GM12878 (cell line): ENCODE measurements around the gene HCN3. TPM values are rescaled to one million over a fixed set of nuclear protein-coding genes. Genes with fewer than 3 reads are reported as not detected.
A peak's percentile ranks its signal among the peaks of the same experiment; 100 is the strongest.

Experiments
- CBX3 ChIP-seq: fragments of 200-600 bp; sonication (generic); IDR thresholded peaks from 2 replicates; pipeline ENCODE4 v1.6.1; 2016; ENCODE audit warnings: low read depth, borderline replicate concordance
- EGR1 ChIP-seq, 2 experiments: IDR thresholded peaks; 1 replicate in 1 of 2; 2 replicates in 1 of 2; pipeline ENCODE4 v1.6.1; 2011 to 2012; ENCODE audit warnings: low read depth in 2 of 2, low read length in 2 of 2, borderline replicate concordance in 1 of 2, mild to moderate bottlenecking in 1 of 2, moderate library complexity in 1 of 2
- MTA3 ChIP-seq: IDR thresholded peaks from 2 replicates; pipeline ENCODE4 v1.6.1; 2012; ENCODE audit warnings: low read length, inconsistent platforms, borderline replicate concordance
- NFYA ChIP-seq: IDR thresholded peaks from 2 replicates; pipeline ENCODE4 v1.6.1; 2011; ENCODE audit warnings: low read depth, mild to moderate bottlenecking, low read length, improper control_type of control experiment, borderline replicate concordance
- NRF1 ChIP-seq: conservative IDR thresholded peaks from 2 replicates; pipeline ENCODE4 v1.6.1; 2011; ENCODE audit warnings: mild to moderate bottlenecking, low read depth, low read length, improper control_type of control experiment
- PBX3 ChIP-seq: IDR thresholded peaks from 2 replicates; pipeline ENCODE4 v1.6.1; 2011; ENCODE audit warnings: mild to moderate bottlenecking, low read depth, low read length, moderate library complexity; ENCODE audit not compliant: insufficient replicate concordance
- PKNOX1 ChIP-seq: fragments of 450-650 bp; IDR thresholded peaks from 2 replicates; pipeline ENCODE4 v1.6.1; 2016; ENCODE audit warnings: mild to moderate bottlenecking
- POLR2AphosphoS2 ChIP-seq: IDR thresholded peaks from 2 replicates; pipeline ENCODE4 v1.6.1; 2011; ENCODE audit warnings: low read depth, mild to moderate bottlenecking, low read length, improper control_type of control experiment, moderate library complexity
- RB1 ChIP-seq: fragments of 450-650 bp; formaldehyde crosslinking; IDR thresholded peaks from 2 replicates; pipeline ENCODE4 v1.6.1; 2017; ENCODE audit warnings: mild to moderate bottlenecking, borderline replicate concordance
- RBBP5 ChIP-seq: fragments of 200-600 bp; sonication (generic); conservative IDR thresholded peaks from 2 replicates; pipeline ENCODE4 v1.6.1; 2016
- RELB ChIP-seq: fragments of 450-650 bp; IDR thresholded peaks from 2 replicates; pipeline ENCODE4 v1.6.1; 2017; ENCODE audit warnings: low read depth, mild to moderate bottlenecking, moderate library complexity
- SIX5 ChIP-seq: IDR thresholded peaks from 2 replicates; pipeline ENCODE4 v1.6.1; 2011; ENCODE audit warnings: mild to moderate bottlenecking, low read depth, low read length, moderate library complexity; ENCODE audit not compliant: severe bottlenecking
- TBL1XR1 ChIP-seq: IDR thresholded peaks from 2 replicates; pipeline ENCODE4 v1.6.1; 2012; ENCODE audit warnings: low read depth, low read length, improper control_type of control experiment
- TCF7 ChIP-seq: IDR thresholded peaks from 2 replicates; pipeline ENCODE4 v1.6.1; 2014; ENCODE audit warnings: antibody characterized with exemption, borderline replicate concordance
- YBX1 ChIP-seq: fragments of 450-650 bp; IDR thresholded peaks from 2 replicates; pipeline ENCODE4 v1.6.1; 2016; ENCODE audit warnings: antibody characterized with exemption
- ZNF384 ChIP-seq: IDR thresholded peaks from 2 replicates; pipeline ENCODE4 v1.6.1; 2012; ENCODE audit warnings: low read depth, mild to moderate bottlenecking, low read length, improper control_type of control experiment, borderline replicate concordance
- polyA plus RNA-seq, 11 experiments: library from polyadenylated mRNA; depleted of rRNA in 4 of 11; unstranded in 6 of 11; stranded (reverse) in 5 of 11; fragments of >200 nt; fragmentation: Nextera tagmentation in 4 of 11; fragmentation: Illumina TruSeq in 1 of 11; extraction: Ambion mirVana in 4 of 11; extraction: Trizol in 1 of 11; gene quantifications; 1 replicate in 1 of 11; 2 replicates in 10 of 11; pipeline versions ENCODE4 v1.2.1 to v1.2.3, GENCODE V29; 2011 to 2016; ENCODE audit warnings: inconsistent platforms in 2 of 11, missing spikeins in 2 of 11, low read depth in 1 of 11
- total RNA-seq, 4 experiments: library from RNA; depleted of rRNA in 3 of 4; stranded (reverse); fragments of >200 nt in 3 of 4; fragmentation: Illumina TruSeq in 1 of 4; extraction: Trizol in 1 of 4; gene quantifications; 2 replicates each; pipeline versions ENCODE4 v1.2.1 to v1.2.3, GENCODE V29; 2013 to 2021
- TF ChIP-seq, protein P1 (sequence below): fragments of 450-650 bp; formaldehyde crosslinking; IDR thresholded peaks from 2 replicates; pipeline ENCODE4 v1.4.0; 2022; ENCODE audit warnings: mild to moderate bottlenecking, moderate library complexity
- TF ChIP-seq, protein P2 (sequence below): IDR thresholded peaks from 2 replicates; pipeline ENCODE4 v1.6.1; 2012; ENCODE audit warnings: low read depth, low read length, improper control_type of control experiment

The HCN3 gene
- total and polyA plus RNA-seq, 10 of the 15 experiments (the other 5 are each of a cell fraction or from before 2014, with no cell fraction given), result 0.08 to 4.1 (median 1.8) TPM

DNA sequence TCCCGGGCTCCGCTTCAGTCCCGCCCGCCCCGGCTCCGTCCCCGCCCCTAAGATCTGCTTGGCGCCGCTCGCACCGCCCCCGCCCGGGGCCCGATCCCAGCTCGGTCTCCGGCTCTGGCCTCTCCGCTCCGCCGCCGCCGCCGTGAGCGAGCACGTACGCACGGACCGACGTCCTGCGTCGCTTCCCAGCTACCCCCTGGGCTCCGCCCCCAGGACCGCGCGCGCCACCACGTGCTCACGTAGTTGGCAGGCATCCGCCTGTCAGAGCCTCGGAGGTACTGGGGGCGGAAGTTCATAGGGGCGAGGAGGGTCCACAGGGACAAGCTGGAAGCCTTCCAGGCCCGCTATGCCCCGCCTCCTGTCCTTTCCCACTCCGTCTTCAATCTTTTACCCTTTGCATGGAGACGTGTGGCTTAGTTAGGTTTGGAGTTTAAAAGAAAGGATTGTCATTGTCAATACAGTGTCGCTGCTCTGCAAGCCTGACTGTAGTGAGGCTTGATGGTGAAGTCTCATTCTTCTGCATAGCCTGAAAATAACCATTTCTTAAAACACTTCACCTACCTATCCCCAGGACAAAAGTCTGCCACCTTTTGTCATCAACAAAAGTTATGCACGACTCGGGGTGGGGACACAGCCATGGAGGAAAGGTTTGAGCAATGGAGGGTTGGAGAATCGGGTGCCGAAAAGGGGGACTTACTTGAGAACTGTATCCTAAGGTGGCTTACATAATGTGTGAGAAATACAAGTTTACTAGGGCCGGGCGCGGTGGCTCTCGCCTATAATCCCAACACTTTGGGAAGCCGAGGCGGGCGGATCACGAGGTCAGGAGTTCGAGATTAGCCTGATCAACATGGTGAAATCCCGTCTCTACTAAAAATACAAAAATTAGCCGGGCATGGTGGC, 3.7 kb upstream of the HCN3 start, which contains the start of gene CLK2 (continued):
- TF ChIP-seq, protein P1, sequence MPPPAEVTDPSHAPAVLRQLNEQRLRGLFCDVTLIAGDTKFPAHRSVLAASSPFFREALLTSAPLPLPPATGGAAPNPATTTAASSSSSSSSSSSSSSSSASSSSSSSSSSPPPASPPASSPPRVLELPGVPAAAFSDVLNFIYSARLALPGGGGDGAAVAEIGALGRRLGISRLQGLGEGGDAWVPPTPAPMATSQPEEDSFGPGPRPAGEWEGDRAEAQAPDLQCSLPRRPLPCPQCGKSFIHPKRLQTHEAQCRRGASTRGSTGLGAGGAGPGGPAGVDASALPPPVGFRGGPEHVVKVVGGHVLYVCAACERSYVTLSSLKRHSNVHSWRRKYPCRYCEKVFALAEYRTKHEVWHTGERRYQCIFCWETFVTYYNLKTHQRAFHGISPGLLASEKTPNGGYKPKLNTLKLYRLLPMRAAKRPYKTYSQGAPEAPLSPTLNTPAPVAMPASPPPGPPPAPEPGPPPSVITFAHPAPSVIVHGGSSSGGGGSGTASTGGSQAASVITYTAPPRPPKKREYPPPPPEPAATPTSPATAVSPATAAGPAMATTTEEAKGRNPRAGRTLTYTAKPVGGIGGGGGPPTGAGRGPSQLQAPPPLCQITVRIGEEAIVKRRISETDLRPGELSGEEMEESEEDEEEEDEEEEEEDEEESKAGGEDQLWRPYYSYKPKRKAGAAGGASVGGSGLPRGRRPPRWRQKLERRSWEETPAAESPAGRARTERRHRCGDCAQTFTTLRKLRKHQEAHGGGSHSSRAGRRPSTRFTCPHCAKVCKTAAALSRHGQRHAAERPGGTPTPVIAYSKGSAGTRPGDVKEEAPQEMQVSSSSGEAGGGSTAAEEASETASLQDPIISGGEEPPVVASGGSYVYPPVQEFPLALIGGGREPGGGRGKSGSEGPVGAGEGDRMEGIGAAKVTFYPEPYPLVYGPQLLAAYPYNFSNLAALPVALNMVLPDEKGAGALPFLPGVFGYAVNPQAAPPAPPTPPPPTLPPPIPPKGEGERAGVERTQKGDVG (CRISPR knock-in tag), result no peak
- TF ChIP-seq CBX3 (no peak), NRF1 (peak; percentile 23; the same call in 1 of the 2 replicates), NFYA (no peak), RELB (peak; percentile 52; the same call in 1 of the 2 replicates), PKNOX1 (peak; percentile 88), ZNF384 (peak; percentile 14; the same call in 1 of the 2 replicates), RB1 (peak; percentile 53; the same call in 1 of the 2 replicates), YBX1 (no peak), MTA3 (no peak), EGR1 (IDR thresholded peaks at IDR 0.05; ENCODE audit: borderline replicate concordance in 1 of 2, low read depth in 2 of 2, low read length in 2 of 2) (peak; percentile 89 to 97), RBBP5 (no peak), POLR2AphosphoS2 (peak; percentile 89), TBL1XR1 (0 out of 2 replicates have a peak, but pooled peaks have one; percentile 18), TCF7 (no peak), SIX5 (peak; percentile 36), PBX3 (peak; percentile 57)
- TF ChIP-seq, protein P2, sequence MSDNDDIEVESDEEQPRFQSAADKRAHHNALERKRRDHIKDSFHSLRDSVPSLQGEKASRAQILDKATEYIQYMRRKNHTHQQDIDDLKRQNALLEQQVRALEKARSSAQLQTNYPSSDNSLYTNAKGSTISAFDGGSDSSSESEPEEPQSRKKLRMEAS, result peak; percentile 96
